ENCODE data around the gene CD24.

GRCh38 chr6:106973018-106973835 lies 1.3 kb downstream of the CD24 start:
- TF ChIP-seq SNAI2 (CRISPR knock-in tag; IDR thresholded peaks at IDR 0.05) (no peak), ZNF70 (CRISPR knock-in tag; IDR thresholded peaks at IDR 0.05) (no peak), TOX (CRISPR knock-in tag; IDR thresholded peaks at IDR 0.05; ENCODE audit: borderline replicate concordance) (no peak), POU6F1 (CRISPR knock-in tag; IDR thresholded peaks at IDR 0.05; ENCODE audit: borderline replicate concordance, low read depth) (no peak), RARB (CRISPR knock-in tag; IDR thresholded peaks at IDR 0.05) (no peak)

All from SK-N-SH treated with all-trans-retinoic acid at 6 μM for 48 hours (cell line).